Skin of body (tissue), 2 donors: ENCODE results near the gene ERO1B. TPM values are rescaled to one million over a fixed set of nuclear protein-coding genes. Genes with fewer than 3 reads are reported as not detected.
A peak's percentile ranks its signal among the peaks of the same experiment; 100 is the strongest.
"Not testable (repeated sequence)": the region's sequence is repeated elsewhere in the genome, so short reads cannot be mapped to it uniquely, and the experiment has no call there.

Source experiments
- DNase-seq: peaks from one replicate; lab custom pipeline; 2025; lab: John Stamatoyannopoulos, UW
- total RNA-seq: library from RNA; depleted of rRNA; stranded (reverse); fragments of >200 nt; gene quantifications from one replicate; pipeline ENCODE4 v1.2.3, GENCODE V29; 2014

The ERO1B gene, protein sequence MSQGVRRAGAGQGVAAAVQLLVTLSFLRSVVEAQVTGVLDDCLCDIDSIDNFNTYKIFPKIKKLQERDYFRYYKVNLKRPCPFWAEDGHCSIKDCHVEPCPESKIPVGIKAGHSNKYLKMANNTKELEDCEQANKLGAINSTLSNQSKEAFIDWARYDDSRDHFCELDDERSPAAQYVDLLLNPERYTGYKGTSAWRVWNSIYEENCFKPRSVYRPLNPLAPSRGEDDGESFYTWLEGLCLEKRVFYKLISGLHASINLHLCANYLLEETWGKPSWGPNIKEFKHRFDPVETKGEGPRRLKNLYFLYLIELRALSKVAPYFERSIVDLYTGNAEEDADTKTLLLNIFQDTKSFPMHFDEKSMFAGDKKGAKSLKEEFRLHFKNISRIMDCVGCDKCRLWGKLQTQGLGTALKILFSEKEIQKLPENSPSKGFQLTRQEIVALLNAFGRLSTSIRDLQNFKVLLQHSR
- 7.3 TPM for total RNA-seq

DNA sequence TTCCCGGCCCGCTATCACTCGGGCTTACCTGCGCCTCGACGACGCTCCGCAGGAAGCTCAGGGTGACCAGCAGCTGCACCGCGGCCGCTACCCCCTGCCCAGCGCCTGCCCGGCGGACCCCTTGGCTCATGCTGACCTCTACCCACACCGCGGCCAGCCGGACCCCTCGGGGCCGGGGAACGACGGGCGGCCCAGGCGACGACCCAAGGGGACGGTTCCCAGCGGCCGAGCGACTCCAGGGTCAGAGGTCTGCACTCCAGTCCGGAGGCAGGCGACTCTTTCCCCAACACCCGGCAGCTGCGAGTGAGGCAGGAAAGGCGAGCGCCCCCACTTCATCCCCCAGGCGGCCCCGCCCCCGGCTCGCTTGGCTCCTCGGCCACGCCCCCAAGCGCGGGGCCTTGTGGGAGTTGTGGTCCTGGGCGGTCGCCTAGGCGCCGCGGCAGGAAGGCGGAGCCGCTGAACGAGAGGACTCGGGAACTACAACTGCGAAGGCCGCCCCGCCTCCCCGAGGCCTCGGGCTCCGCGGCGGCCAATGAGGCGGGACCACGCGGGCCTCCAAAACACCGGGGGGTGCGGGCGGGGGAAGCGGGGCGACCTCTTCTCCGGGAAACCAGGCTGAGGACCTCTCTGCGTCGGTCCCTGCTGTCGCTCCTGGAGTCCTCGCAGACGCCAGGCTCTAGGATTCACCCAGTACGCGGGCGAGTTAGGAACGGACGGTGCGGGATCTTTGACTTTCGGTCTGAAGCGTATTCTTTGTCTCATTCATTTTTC, at the start of gene ERO1B:
TSS of gene ERO1B (minus strand) at position 305 of the 771 bp plus-strand sequence. CDS start at position 130, 175 bp downstream.
- DNase-seq = peak; percentile 96

DNA sequence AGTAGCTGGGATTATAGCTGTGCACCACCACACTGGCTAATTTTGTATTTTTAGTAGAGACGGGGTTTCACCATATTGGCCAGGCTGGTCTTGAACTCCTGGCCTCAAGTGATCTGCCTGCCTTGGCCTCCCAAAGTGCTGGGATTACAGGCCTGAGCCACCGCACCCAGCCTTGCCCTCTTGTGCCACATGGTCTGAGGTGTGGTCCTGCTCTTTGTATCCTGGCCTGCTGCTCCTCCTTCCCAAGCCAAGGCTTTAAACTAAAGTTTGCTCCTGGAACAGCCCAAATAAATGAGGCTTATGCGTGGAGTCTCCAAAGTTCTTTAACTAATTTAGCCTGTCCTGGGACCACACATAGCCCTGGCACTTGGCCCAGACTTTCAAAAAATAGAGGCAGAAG, 49.7 kb upstream of the ERO1B start:
- not testable (repeated sequence) for DNase-seq

DNA sequence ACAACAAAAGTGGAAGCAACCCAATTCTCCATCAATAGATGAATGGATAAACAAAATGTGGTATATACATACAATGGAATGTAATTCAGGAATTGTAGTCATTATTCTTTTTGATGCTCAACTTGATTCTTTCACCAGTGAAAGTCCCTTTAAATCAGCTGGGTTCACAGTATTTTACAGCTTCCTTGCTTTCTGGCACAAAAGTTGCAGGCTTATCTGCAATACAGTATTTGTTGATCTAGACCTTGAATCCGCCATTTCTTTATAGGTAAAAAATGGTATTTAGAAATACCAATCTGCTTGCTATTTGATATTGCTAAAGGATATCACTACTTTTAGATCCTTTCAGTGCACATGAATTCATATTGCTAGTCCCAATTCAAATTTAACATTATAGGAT, 44.7 kb upstream of the ERO1B start:
- DNase-seq = no peak

DNA sequence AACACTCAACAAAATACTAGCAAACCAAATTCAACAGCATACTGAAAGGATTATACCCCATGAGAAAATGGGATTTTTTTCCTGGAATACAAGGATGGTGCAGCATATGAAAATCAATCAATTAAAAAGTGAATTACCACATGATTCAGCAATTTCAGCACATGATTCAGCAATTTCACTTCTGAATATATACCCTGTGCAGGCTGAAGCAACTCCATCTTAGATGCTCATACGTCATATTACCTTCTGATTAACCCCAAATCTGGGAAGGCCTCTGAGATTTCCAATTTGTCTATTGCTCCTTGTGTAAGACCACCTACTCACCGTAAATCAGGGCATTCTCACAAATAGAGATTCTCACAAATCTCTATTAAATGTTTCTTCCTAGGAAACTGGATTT, 43.8 kb upstream of the ERO1B start:
- no peak for DNase-seq

DNA sequence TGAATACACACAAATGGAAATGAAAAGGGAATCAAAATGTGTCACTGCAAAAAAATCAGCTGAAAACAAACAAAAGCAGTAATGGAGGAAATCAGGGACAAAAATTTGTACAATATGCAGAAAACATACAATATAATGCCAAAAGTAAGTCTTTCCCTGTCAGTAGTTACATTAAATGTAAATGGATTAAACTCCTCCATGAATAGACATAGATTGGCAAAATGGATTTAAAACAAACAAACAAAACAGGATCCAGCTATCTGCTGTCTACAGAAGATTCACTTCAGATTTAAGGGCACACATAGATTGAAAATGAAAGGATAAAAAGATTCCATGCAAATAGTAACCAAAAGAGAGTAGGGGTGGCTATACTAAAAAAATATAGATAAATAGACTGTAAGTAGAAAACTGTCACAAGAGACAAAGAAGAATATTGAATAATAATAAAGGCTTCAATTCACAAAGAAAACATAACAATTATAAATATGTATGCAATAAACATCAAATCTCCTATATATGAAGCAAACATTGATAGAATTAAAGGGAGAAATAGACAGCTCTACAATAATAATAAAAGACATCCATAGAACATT, 42.2 kb upstream of the ERO1B start:
- no peak for DNase-seq

DNA sequence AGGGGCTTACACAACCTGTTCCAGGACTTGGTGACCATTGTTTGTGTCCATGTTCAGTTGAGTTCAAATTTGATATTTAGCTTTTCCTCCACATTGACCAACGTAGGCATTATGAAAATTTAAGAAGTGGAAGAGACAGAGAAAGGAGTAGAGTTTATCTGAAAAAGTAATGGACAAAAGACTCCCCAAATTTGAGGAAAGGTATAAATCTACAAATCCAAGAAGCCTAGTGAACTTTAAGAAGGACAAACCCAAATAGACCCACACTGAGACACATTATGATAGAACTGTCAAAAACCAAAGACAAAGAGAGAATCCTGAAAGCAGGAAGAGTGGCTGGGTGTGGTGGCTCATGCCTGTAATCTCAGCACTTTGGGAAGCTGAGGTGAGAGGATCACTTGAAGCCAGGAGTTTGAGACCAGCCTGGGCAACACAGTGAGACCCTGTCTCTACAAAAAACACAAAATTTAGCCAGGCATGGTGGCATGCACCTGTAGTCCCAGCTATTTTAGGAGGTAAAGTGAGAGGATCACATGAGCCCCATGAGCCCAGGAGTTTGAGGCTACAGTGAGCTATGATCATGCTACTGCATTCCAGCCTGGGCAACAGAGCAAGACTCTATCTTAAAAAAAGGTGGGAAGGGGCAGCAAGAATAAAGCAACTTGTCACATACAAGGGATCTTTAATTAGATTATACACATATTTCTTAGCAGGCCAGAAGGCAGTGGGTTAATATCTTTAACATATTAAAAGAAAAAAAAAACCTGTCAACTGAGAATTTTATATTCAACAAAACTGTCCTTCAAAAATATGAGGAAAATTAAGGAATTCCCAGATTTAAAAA, 41.0 kb upstream of the ERO1B start:
- DNase-seq = no peak

DNA sequence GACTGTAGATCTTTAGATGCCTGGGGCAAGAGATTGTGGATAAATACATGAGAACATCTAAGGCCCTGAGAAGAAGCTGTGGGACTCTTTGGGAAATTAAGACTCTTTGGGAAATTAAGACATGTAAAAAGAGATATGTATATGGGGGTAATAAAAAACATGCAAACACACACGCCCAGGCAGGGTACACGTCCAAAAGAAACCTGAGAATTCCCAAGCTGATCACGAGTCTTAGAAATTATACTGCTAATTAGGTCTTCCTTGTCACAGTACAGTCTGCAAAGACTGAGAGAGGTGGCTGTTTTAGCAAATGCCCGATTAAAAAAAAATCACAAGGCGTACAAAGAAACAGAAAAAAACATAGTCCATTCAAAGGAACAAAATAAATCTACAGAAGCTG, 39.3 kb upstream of the ERO1B start:
- DNase-seq = no peak

DNA sequence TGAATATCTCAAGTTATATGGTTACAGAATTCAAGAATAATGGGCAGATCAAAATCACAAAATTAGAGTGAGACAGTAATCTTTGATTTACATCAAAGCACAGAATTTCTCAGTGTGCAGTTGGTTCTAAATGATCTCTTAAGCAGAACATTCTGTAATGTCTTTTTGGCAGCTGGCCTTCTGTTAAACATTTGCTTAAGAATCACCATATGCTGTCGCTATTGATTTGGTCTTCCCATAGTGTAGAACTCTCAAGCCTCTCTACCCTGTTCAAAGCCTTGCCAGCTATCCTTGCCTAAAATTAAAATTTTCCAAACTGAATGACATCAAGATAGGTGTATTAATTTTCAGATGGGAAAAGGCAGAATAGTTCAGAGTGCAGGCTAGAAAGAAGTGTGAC, 38.9 kb upstream of the ERO1B start:
- no peak for DNase-seq

DNA sequence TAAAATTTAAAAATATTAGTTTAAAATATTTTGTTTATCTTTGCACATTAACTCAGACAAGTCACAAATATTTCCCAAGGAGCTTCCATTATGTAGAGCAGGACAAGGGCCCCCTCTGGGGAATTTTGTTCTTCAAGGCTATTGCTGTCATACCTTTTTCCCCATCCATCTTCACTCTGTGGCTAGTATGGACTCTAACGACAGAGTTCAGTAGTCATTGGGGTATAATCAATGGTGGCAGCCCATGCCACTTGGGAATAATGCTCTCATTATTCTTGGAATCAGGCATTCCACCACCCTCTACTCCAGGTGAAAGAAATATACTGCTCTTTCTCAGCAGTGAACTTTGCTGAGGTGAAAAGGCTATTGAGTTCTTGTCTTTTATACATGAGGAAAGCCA, 38.5 kb upstream of the ERO1B start:
- DNase-seq = no peak

DNA sequence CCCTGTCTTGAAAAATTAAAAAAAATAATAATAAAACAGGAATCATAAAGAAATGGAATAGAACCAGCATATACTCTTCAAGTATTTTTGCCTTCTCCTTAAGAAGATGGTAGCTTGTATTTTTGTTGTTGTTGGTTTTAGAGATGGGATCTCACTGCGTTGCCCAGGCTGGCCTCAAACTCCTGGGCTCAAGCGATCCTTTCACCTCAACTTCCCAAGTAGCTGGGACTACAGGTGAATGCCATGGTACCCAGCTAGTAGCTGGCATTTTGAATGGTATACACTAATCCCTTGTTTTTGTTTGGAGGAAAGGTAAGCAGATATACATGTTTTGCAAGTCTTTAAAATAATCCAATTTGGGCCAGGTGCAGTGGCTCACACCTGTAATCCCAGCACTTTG, 34.7 kb upstream of the ERO1B start:
- no peak for DNase-seq

DNA sequence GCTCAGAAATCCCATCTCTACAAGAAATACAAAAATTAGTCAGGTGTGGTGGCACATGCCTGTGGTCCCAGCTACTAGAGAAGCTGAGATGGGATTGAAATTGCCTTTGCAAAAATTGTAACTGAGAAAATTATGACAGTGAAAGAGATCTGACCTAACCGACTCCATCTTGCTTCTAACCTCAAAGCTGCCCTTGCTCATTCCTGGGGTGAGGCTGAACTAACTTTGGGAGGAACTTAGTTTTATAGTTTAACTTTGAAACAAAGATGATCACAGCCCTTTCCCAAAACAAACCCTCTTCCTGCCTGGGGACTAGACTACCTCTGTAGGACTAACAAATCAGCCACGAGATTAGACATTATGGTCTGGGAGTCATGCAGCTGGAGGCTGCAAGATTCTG, 33.8 kb upstream of the ERO1B start:
- DNase-seq = no peak

DNA sequence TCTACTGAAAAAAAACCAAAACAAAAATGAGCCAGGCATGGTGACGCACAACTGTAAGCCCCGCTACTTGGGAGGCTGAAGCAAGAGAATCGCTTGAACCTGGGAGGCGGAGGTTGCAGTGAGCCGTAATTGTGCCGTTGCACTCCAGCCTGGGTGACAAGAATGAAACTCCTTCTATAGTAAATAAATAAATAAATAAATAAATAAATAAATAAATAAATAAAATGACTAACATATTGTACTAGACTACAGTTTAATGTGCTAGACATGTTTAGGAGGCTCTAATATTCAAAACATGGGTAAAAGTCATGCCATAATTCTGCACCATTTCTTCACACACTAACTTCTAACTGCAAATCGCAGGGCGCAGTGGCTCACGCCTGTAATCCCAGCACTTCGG, 33.3 kb upstream of the ERO1B start:
- no peak for DNase-seq

DNA sequence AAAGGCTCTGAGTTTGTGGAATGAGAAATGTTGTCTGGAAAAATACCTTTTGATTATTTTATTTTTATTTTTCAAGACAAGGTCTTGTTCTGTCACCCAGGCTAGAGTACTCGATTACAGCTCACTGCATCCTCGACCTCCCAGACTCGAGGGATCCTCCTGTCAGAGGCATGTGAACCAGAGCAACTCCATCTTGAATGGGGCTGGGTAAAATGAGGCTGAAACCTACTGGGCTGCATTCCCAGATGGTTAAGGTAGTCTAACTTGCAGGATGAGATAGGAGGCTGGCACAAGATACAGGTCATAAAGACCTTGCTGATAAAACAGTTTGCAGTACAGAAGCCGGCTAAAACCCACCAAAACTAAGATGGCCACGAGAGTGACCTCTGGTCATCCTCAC, 32.3 kb upstream of the ERO1B start:
- not testable (repeated sequence) for DNase-seq

DNA sequence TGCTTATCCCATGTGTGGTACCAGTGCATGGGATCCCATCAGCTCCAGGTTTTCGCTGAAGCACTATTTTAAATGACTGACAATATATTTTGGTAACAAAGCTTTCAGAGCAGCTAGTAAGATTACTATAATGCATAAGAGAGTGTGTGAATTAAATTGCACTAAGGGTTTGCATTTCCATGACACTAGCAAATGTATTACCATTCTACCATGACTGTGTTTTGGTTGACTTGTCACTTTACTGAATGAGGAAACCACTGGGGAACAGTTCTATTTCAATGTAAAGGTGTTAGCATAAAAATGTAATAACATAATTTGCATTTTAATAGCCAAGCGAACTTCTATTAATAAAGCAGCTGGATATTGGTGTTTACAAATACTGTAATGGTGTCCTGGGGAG, 31.7 kb upstream of the ERO1B start:
- DNase-seq = no peak

DNA sequence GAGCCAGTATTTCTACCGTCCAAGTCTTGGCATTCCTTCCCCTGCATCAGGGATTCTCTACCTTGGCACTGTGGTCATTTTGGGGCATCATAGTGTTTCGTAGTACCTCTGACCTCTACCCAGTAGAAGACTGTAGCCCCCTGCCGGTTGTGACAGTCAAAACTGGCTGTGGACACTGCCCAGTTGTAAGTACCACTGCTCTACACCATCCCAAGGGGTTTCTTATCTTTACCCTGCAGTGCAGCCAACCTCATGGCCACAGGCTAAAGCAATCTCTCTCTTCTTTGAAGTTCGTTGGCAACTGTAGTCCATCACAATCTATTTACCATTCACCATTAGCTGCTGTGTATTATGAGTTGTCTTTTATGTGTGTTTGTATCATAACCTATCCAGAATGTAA, 29.3 kb upstream of the ERO1B start:
- no peak for DNase-seq

DNA sequence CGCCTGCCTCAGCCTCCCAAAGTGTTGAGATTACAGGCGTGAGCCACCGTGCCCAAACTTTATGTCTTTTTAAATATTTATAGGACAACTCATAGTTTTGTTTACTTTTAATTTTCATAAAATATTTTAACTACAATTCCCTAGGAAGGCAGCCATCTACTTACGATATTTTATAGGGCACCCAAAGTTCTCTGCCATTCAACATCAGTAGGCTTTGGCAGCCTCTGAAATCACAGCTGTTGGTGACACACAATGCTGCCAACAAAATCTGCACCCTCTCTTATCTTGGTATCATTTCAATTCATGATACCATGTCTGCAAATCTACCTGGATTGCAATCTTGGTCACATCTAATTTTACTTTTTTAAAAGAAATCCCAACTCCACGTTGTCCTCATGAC, 27.1 kb upstream of the ERO1B start:
- DNase-seq = no peak

DNA sequence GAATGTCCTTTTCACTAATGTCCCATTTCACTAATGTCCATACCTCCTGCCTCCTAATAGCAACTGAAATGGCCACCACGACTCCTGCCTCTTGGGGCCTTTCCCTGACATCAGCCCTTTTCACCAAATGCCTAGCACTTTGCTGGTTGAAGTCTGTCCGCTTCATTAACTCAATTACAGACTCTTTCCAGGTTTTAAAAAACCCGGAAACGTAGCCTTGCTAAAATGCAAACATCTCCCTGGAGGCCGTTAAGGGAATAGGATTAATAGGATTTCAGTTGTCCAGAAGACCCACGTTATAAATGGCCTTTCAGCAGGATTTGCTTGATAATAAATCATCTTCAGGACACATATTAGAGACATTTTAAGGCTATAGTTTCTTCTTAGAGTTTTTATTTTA, 25.7 kb upstream of the ERO1B start:
- no peak for DNase-seq

DNA sequence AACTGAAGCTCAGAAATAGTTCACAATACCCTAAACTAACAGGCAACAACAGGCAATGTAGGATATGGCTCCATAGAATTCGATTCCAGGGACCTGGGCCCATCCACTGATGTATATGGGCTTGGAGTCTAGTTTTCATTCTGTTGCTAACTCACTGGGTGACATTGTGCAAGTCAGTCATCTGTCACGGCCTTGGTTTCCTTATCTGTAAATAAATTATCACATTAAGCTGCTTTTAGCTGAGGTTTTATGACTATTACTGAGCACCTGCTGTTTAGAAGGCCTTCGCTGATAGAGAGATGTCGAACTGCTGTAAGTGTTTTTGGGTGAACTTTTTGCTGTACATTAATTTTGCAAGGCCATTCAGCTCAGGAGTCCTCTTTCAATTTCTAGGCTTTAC, 22.9 kb upstream of the ERO1B start:
- no peak for DNase-seq

DNA sequence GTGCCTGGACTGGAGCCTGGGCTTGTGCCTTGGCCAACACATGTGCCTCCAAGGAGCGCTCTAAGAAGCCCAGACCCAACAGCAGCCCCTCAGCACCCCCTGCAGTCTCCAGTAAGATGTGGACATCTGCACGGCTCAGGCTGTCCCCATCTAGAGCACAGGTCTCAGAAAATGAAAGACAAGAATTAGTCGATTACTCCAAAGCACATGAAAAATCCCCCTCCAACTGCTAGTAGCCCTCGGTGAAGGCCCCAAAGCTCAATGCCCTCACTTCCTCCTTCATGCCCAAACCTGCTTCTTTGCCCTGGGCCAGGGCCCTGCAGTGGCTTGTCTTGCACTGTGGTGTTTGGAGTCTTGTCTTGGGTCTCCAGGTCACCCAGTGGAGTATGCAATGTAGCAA, 21.9 kb upstream of the ERO1B start:
- no peak for DNase-seq

DNA sequence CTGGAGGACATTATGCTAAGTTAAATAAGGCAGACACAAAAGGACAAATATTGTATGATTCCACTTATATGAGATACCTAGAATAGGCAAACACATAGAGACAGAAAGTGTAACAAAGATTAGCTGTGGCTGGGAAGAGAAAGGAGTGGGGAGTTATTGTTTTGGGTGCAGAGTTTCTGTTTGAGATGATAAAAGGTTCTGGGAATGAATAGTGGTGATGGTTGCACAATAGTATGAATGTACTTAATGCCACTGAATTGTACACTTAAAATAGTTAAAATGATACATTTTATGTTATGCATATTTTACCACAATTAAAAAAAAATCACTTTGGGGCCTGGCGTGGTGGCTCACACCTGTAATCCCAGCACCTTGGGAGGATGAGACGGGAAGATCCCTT, 21.2 kb upstream of the ERO1B start:
- no peak for DNase-seq

DNA sequence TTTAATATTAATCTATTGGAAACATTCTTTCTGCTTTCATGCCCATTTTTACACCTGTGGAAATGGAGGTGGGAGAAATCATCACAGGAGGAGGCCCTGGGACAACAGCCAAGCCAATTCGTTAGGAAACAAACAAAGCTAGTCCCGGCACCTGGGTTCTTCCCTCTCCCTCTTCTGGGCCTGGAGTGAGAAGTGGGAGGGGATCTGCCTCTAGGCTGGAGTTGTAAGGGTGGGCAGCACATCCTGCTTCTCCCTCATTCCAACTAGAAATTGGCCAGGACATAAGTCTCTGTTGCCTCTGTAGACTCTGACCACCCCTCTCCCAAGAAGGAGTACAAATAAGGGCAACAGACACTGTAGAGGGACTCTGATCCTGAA, 20.2 kb upstream of the ERO1B start:
- no peak for DNase-seq
